Measurements from ENCODE around the gene SPATS2L. TPM values are rescaled to one million over a fixed set of nuclear protein-coding genes. Genes with fewer than 3 reads are reported as not detected.

Gene SPATS2L
- total RNA-seq, 1 donor from 2014 or later, result 36.6 TPM

DNA sequence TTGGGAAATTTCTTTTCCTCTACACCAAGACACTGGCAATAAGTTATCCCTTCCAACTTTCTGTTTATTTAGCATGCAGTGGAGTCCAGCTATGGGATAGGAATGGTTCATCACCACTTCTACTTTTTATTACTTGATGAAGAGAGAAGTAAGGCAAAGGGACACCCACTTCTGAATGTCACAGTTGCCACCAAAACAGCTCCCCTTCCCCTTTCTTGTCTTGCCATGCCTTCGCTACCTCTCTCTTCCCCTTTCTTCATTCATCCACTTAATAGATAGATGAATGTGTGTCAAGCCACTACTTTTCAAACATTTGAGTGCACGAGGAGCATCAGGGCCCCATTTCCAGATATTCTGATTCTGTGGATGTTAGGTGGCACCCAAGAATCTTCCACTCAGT, 143.8 kb downstream of the SPATS2L start:
- Histone ChIP-seq H3K9me3 (no peaks in the 10 kb centered on the region), H3K4me3 (no peak overlapping the region), H3K27ac (no peak overlapping the region), H3K36me3 (no peaks in the 10 kb centered on the region), H3K4me1 (no peaks in the 10 kb centered on the region), H3K27me3 (no peaks in the 10 kb centered on the region)
- TF ChIP-seq, protein P1, sequence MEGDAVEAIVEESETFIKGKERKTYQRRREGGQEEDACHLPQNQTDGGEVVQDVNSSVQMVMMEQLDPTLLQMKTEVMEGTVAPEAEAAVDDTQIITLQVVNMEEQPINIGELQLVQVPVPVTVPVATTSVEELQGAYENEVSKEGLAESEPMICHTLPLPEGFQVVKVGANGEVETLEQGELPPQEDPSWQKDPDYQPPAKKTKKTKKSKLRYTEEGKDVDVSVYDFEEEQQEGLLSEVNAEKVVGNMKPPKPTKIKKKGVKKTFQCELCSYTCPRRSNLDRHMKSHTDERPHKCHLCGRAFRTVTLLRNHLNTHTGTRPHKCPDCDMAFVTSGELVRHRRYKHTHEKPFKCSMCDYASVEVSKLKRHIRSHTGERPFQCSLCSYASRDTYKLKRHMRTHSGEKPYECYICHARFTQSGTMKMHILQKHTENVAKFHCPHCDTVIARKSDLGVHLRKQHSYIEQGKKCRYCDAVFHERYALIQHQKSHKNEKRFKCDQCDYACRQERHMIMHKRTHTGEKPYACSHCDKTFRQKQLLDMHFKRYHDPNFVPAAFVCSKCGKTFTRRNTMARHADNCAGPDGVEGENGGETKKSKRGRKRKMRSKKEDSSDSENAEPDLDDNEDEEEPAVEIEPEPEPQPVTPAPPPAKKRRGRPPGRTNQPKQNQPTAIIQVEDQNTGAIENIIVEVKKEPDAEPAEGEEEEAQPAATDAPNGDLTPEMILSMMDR (IDR thresholded peaks at IDR 0.05), result no peak
- no peak for DNase-seq (ENCODE audit: low spot score in 2 of 2)
- intact Hi-C loops (cut with DNase I), result no loop called here

GRCh38 chr2:200451511-200451910, 145.0 kb downstream of the SPATS2L start:
- Histone ChIP-seq H3K4me3 (no peak overlapping the region), H3K9me3 (no peaks in the 10 kb centered on the region), H3K4me1 (no peaks in the 10 kb centered on the region), H3K36me3 (no peaks in the 10 kb centered on the region), H3K27me3 (no peaks in the 10 kb centered on the region), H3K27ac (no peak overlapping the region)
- no peak for DNase-seq (ENCODE audit: low spot score in 2 of 2)
- TF ChIP-seq, protein P1 (IDR thresholded peaks at IDR 0.05), result no peak
- intact Hi-C loops (cut with DNase I), result no loop called here

- Histone ChIP-seq H3K4me3 (no peak overlapping the region), H3K4me1 (no peaks in the 10 kb centered on the region), H3K36me3 (no peaks in the 10 kb centered on the region), H3K9me3 (no peaks in the 10 kb centered on the region), H3K27me3 (no peaks in the 10 kb centered on the region), H3K27ac (no peak overlapping the region)
- TF ChIP-seq, protein P1 (IDR thresholded peaks at IDR 0.05), result no peak
- intact Hi-C loops (cut with DNase I), result no loop called here
- DNase-seq (ENCODE audit: low spot score in 2 of 2), result no peak
These were observed 145.9 kb downstream of the SPATS2L start for GRCh38 chr2:200452377-200452776.

GRCh38 chr2:200453142-200453852, 146.8 kb downstream of the SPATS2L start:
- Histone ChIP-seq H3K4me1 (no peaks in the 10 kb centered on the region), H3K36me3 (no peaks in the 10 kb centered on the region), H3K9me3 (no peaks in the 10 kb centered on the region), H3K27ac (no peak overlapping the region), H3K4me3 (no peak overlapping the region), H3K27me3 (no peaks in the 10 kb centered on the region)
- intact Hi-C loops (cut with DNase I), result no loop called here
- no peak for DNase-seq (ENCODE audit: low spot score in 2 of 2)
- TF ChIP-seq, protein P1 (IDR thresholded peaks at IDR 0.05), result no peak

- H3K27ac ChIP-seq, result no peak overlapping the region
- H3K4me1 ChIP-seq, result no peaks in the 10 kb centered on the region
- no peaks in the 10 kb centered on the region for H3K36me3 ChIP-seq
- no peak for DNase-seq (ENCODE audit: low spot score in 2 of 2)
- TF ChIP-seq, protein P1 (IDR thresholded peaks at IDR 0.05), result no peak
- intact Hi-C loops (cut with DNase I), result no loop called here
- no peaks in the 10 kb centered on the region for H3K9me3 ChIP-seq
- H3K4me3 ChIP-seq, result no peak overlapping the region
- H3K27me3 ChIP-seq, result no peaks in the 10 kb centered on the region
These were observed 147.5 kb downstream of the SPATS2L start for GRCh38 chr2:200453853-200454534.
